BLaER1 treated with 17β-estradiol and CSF1 and Interleukin-3, amounts not matched to agents 10 nM and 100 nM (cell line): ENCODE results near the gene BRD4.

Experiments used
- H3K27ac ChIP-seq, 11 experiments: shearing (Covaris generic); formaldehyde crosslinking; 2 replicates each; pipeline ENCODE4 v1.8.1; 2022
- H3K27me3 ChIP-seq, 11 experiments: shearing (Covaris generic); formaldehyde crosslinking; 2 replicates each; pipeline ENCODE4 v1.8.1; 2022
- H3K36me3 ChIP-seq, 11 experiments: shearing (Covaris generic); formaldehyde crosslinking; 2 replicates each; pipeline ENCODE4 v1.8.1; 2022
- H3K4me1 ChIP-seq, 10 experiments: shearing (Covaris generic); formaldehyde crosslinking; 2 replicates each; pipeline ENCODE4 v1.8.1; 2022
- H3K4me2 ChIP-seq, 11 experiments: shearing (Covaris generic); formaldehyde crosslinking; 2 replicates each; pipeline ENCODE4 v1.8.1; 2022
- H3K4me3 ChIP-seq, 10 experiments: shearing (Covaris generic); formaldehyde crosslinking; 2 replicates each; pipeline ENCODE4 v1.8.1; 2022
- H3K9ac ChIP-seq, 11 experiments: shearing (Covaris generic); formaldehyde crosslinking; 2 replicates each; pipeline ENCODE4 v1.8.1; 2022
- H3K9me3 ChIP-seq, 11 experiments: shearing (Covaris generic); formaldehyde crosslinking; replicated peaks in 1 of 11; 2 replicates each; pipeline ENCODE4 v1.8.1; 2022
- H4K20me1 ChIP-seq, 11 experiments: shearing (Covaris generic); formaldehyde crosslinking; 2 replicates each; pipeline ENCODE4 v1.8.1; 2022
- Cebpa-rat ChIP-seq, 11 experiments: shearing (Covaris generic); IDR thresholded peaks; 2 replicates each; pipeline ENCODE4 v1.8.1; 2022

Gene BRD4

GRCh38 chr19:15265214-15265849 lies 67.0 kb downstream of the BRD4 start:
- Histone ChIP-seq H3K4me3 (no peak overlapping the region), H3K4me2 (no peak overlapping the region), H3K9me3 (no peaks in the 10 kb centered on the region), H3K36me3 (peaks cover 93 to 100% (median 98%) of the 10 kb centered on the region in 11 experiments), H3K27ac (no peak overlapping the region), H4K20me1 (peaks cover 99 to 100% (median 100%) of the 10 kb centered on the region in 11 experiments), H3K4me1 (peaks cover 7 to 18% (median 14%) of the 10 kb centered on the region in 10 experiments), H3K27me3 (no peaks in the 10 kb centered on the region), H3K9ac (no peak overlapping the region; a peak in 1 of 22 replicates)
- no peak for TF ChIP-seq Cebpa-rat (IDR thresholded peaks at IDR 0.05)

- Histone ChIP-seq H3K27ac (no peak overlapping the region), H3K4me1 (peaks cover 11 to 21% (median 18%) of the 10 kb centered on the region in 10 experiments)
These were observed 67.5 kb downstream of the BRD4 start for GRCh38 chr19:15264933-15265206.

DNA sequence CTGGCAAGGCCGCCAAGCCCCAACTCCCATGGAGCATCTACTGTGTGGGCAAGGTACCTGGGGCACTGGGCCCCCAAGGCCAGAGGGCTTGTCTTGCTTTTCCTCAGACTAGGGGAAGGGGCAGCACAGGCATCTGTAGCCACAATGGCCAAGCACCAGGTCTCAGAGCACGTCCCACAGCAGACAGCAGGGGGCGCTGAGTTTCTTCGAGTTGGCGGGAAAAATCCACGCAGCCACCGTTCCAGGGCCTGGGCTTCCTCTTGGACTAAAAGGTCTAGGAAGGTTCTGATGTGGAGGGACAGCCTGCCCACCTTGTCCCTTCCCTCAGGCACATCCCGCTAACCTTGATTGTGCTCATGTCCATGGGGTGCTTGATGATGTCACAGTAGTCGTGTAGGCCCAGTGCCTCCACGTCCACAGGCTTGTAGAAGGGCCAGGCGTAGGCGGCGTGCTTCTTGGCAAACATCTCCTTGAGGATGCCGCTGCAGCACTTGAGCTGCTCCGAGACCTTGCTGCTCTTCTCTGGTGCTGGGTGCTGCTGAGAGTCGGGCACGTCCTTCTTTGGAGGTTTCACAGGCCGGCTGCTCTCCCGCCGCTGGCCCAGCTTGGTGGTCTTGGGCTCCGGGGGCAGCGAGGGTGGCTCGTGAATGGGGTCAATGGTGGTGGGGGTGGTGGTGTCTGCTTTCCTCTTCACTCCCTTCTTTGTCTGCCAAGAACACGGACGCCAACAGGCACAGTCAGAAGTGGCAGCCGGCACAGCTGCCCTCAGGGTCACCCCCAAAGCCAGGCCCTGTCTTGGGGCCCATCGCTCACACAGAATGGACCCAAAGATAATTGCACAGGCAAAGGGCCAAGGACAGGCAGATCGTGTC lies 68.0 kb downstream of the BRD4 start:
- Histone ChIP-seq H3K27ac (no peak overlapping the region), H4K20me1 (peaks cover 99 to 100% (median 100%) of the 10 kb centered on the region in 11 experiments), H3K4me1 (peaks cover 15 to 26% (median 21%) of the 10 kb centered on the region in 10 experiments), H3K9ac (no peak overlapping the region), H3K27me3 (no peaks in the 10 kb centered on the region), H3K9me3 (no peaks in the 10 kb centered on the region), H3K36me3 (peaks cover 93 to 100% (median 98%) of the 10 kb centered on the region in 11 experiments), H3K4me2 (no peak overlapping the region), H3K4me3 (no peak overlapping the region)
- no peak for TF ChIP-seq Cebpa-rat (IDR thresholded peaks at IDR 0.05)

More at GRCh38 chr19:15264933-15265206, 67.5 kb downstream of the BRD4 start:
- Histone ChIP-seq H3K36me3 (peaks cover 93 to 100% (median 98%) of the 10 kb centered on the region in 11 experiments), H3K9ac (no peak overlapping the region), H3K27me3 (no peaks in the 10 kb centered on the region), H3K4me2 (no peak overlapping the region), H3K9me3 (no peaks in the 10 kb centered on the region), H4K20me1 (peaks cover 99 to 100% (median 100%) of the 10 kb centered on the region in 11 experiments), H3K4me3 (no peak overlapping the region)
- no peak for TF ChIP-seq Cebpa-rat (IDR thresholded peaks at IDR 0.05)

DNA sequence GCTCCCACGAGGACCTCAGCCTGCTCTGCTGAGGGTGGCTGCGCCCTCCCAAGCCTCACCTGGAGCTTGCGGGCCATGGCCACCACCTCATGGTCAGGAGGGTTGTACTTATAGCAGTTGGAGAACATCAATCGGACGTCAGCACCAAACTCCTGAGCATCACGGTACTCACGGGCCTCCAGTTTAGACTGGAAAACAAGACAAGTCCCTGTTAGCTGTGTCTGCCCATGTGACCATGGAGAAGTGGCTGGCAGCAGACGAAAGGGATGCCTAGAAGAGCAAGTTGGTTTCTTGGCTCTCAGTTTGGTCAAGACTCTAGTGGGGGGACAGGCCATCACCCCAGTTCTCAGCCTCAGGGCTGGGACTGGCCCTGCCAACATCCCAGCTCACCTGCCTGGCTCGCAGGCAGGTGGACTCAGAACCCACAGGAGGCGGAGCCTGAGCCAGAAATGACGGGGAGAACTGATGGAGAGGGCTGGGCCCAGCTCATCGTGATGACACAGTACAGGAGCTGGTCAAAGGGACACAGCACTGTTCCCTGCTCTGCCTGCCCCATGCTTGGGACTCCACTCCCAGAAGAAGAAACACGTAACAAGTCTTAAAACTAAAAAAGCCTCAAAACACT lies 68.9 kb downstream of the BRD4 start:
- no peak overlapping the region for H3K9ac ChIP-seq
- H3K9me3 ChIP-seq = no peaks in the 10 kb centered on the region
- H3K4me3 ChIP-seq = no peak overlapping the region
- H4K20me1 ChIP-seq = peaks cover 99 to 100% (median 100%) of the 10 kb centered on the region in 11 experiments
- H3K4me1 ChIP-seq = peaks cover 15 to 31% (median 21%) of the 10 kb centered on the region in 10 experiments
- H3K27me3 ChIP-seq = no peaks in the 10 kb centered on the region
- no peak overlapping the region for H3K27ac ChIP-seq
- no peak overlapping the region for H3K4me2 ChIP-seq
- H3K36me3 ChIP-seq = peaks cover 93 to 100% (median 98%) of the 10 kb centered on the region in 11 experiments
- TF ChIP-seq Cebpa-rat (IDR thresholded peaks at IDR 0.05) = no peak

GRCh38 chr19:15262011-15262410 lies 70.3 kb downstream of the BRD4 start:
- Histone ChIP-seq H3K36me3 (peaks cover 93 to 100% (median 98%) of the 10 kb centered on the region in 11 experiments), H3K9me3 (no peaks in the 10 kb centered on the region), H3K27ac (no peak overlapping the region), H3K9ac (peak overlapping the region in 3 of 11 experiments; percentile 27 to 57 (median 32); a peak in 5 of 22 replicates), H3K4me2 (no peak overlapping the region), H3K4me3 (no peak overlapping the region), H4K20me1 (peaks cover 99 to 100% (median 100%) of the 10 kb centered on the region in 11 experiments), H3K27me3 (no peaks in the 10 kb centered on the region), H3K4me1 (peaks cover 27 to 46% (median 33%) of the 10 kb centered on the region in 10 experiments)
- TF ChIP-seq Cebpa-rat (IDR thresholded peaks at IDR 0.05) = no peak

DNA sequence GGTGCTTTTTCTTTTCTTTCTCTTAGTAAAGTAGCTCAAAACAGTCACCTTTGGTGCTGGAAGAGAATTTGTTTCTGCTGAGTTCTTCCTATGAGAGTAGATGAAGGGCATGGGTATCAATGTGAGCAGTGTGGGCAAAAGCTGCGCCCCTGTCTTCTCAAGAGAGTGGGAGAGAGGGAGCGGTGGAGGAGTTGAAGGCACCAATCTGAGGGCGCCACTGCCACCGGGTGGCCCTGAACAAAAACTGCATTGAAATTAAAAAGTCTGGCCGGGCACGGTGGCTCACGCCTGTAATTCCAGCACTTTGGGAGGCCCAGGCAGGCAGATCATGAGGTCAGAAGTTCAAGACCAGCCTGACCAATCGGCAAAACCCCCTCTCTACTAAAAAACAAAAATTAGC lies 71.4 kb downstream of the BRD4 start:
- H3K4me3 ChIP-seq = no peak overlapping the region
- peak overlapping the region in 9 of 11 experiments; percentile 4 to 57 (median 42); a peak in 11 of 22 replicates for H3K9ac ChIP-seq
- 0 out of 22 replicates have a peak overlapping the region, but pooled peaks of 1 of the 11 experiments have one; percentile 26 for H3K27ac ChIP-seq
- peak overlapping the region; percentile 12 to 70 (median 45); a peak in 16 of 22 replicates for H3K4me2 ChIP-seq
- peaks cover 99 to 100% (median 100%) of the 10 kb centered on the region in 11 experiments for H4K20me1 ChIP-seq
- TF ChIP-seq Cebpa-rat (IDR thresholded peaks at IDR 0.05) = no peak
- H3K4me1 ChIP-seq = peaks cover 38 to 57% (median 44%) of the 10 kb centered on the region in 10 experiments
- peaks cover 93 to 100% (median 98%) of the 10 kb centered on the region in 11 experiments for H3K36me3 ChIP-seq
- no peaks in the 10 kb centered on the region for H3K9me3 ChIP-seq
- no peaks in the 10 kb centered on the region for H3K27me3 ChIP-seq

- Histone ChIP-seq H3K27me3 (no peaks in the 10 kb centered on the region), H3K4me2 (peak overlapping the region in 8 of 11 experiments; percentile 38 to 70 (median 47); a peak in 15 of 22 replicates), H3K36me3 (peaks cover 94 to 100% (median 99%) of the 10 kb centered on the region in 11 experiments), H3K9ac (peak overlapping the region in 10 of 11 experiments; percentile 31 to 64 (median 43); a peak in 16 of 22 replicates), H3K9me3 (no peaks in the 10 kb centered on the region), H3K4me3 (no peak overlapping the region), H3K4me1 (peaks cover 46 to 67% (median 54%) of the 10 kb centered on the region in 10 experiments), H4K20me1 (peaks cover 99 to 100% (median 100%) of the 10 kb centered on the region in 11 experiments), H3K27ac (peak overlapping the region in 2 of 11 experiments; percentile 25 to 26; a peak in 2 of 22 replicates)
- no peak for TF ChIP-seq Cebpa-rat (IDR thresholded peaks at IDR 0.05)
These were observed 72.4 kb downstream of the BRD4 start for GRCh38 chr19:15259907-15260306.

- Histone ChIP-seq H3K9me3 (no peaks in the 10 kb centered on the region), H3K27me3 (no peaks in the 10 kb centered on the region), H3K27ac (no peak overlapping the region; a peak in 1 of 22 replicates), H3K4me3 (no peak overlapping the region), H3K4me2 (0 out of 22 replicates have a peak overlapping the region, but pooled peaks of 1 of the 11 experiments have one; percentile 3), H3K36me3 (peaks cover 94 to 100% (median 99%) of the 10 kb centered on the region in 11 experiments), H3K9ac (peak overlapping the region in 3 of 11 experiments; percentile 1 to 32 (median 29); a peak in 3 of 22 replicates), H3K4me1 (peaks cover 68 to 88% (median 74%) of the 10 kb centered on the region in 10 experiments), H4K20me1 (peaks cover 99 to 100% (median 100%) of the 10 kb centered on the region in 11 experiments)
- no peak for TF ChIP-seq Cebpa-rat (IDR thresholded peaks at IDR 0.05)
These were observed 74.6 kb downstream of the BRD4 start for GRCh38 chr19:15257782-15258181.
